ENCODE measurements around the gene TPPP2.

TPPP2 gene

GRCh38 chr14:21022686-21023085 is 7.3 kb upstream of the TPPP2 start:
- no peak for TF ChIP-seq CTCF (IDR thresholded peaks at IDR 0.05; ENCODE audit: low read depth, low read length, missing control alignments)
- DNase-seq (ENCODE audit: extremely low read depth, low read depth) = no peak
- no peak overlapping the region for H3K4me3 ChIP-seq (replicated peaks; ENCODE audit: low read depth, low read length)

GRCh38 chr14:21023174-21023573 is 6.8 kb upstream of the TPPP2 start:
- H3K4me3 ChIP-seq (replicated peaks; ENCODE audit: low read depth, low read length) = no peak overlapping the region
- TF ChIP-seq CTCF (IDR thresholded peaks at IDR 0.05; ENCODE audit: low read depth, low read length, missing control alignments) = no peak
- DNase-seq (ENCODE audit: extremely low read depth, low read depth) = no peak

- H3K4me3 ChIP-seq (replicated peaks; ENCODE audit: low read depth, low read length) = peak overlapping the region; percentile 34
- no peak for TF ChIP-seq CTCF (IDR thresholded peaks at IDR 0.05; ENCODE audit: low read depth, low read length, missing control alignments)
- no peak for DNase-seq (ENCODE audit: extremely low read depth, low read depth)
Observed at GRCh38 chr14:21023817-21024584, 6.0 kb upstream of the TPPP2 start.

GRCh38 chr14:21024585-21025370 is 5.2 kb upstream of the TPPP2 start, which contains the start of gene NDRG2:
NDRG2 (minus strand) TSS chr14:21025061; CDS start chr14:21023315, 1,746 bp downstream.
- DNase-seq (ENCODE audit: extremely low read depth, low read depth) = no peak
- no peak for TF ChIP-seq CTCF (IDR thresholded peaks at IDR 0.05; ENCODE audit: low read depth, low read length, missing control alignments)
- H3K4me3 ChIP-seq (replicated peaks; ENCODE audit: low read depth, low read length) = peak within 1 kb of the TSS; percentile 34

- DNase-seq (ENCODE audit: extremely low read depth, low read depth) = no peak
- peak overlapping the region; percentile 34 for H3K4me3 ChIP-seq (replicated peaks; ENCODE audit: low read depth, low read length)
- no peak for TF ChIP-seq CTCF (IDR thresholded peaks at IDR 0.05; ENCODE audit: low read depth, low read length, missing control alignments)
Observed at GRCh38 chr14:21025371-21026273, 4.4 kb upstream of the TPPP2 start.

GRCh38 chr14:21026274-21026987 is 3.6 kb upstream of the TPPP2 start:
- H3K4me3 ChIP-seq (replicated peaks; ENCODE audit: low read depth, low read length) = no peak overlapping the region
- TF ChIP-seq CTCF (IDR thresholded peaks at IDR 0.05; ENCODE audit: low read depth, low read length, missing control alignments) = no peak

More at GRCh38 chr14:21026274-21026987, 3.6 kb upstream of the TPPP2 start:
- DNase-seq (ENCODE audit: extremely low read depth, low read depth) = no peak

Measured in HFF-Myc (cell line).